ENCODE data around the gene CYP4A22.

DNA sequence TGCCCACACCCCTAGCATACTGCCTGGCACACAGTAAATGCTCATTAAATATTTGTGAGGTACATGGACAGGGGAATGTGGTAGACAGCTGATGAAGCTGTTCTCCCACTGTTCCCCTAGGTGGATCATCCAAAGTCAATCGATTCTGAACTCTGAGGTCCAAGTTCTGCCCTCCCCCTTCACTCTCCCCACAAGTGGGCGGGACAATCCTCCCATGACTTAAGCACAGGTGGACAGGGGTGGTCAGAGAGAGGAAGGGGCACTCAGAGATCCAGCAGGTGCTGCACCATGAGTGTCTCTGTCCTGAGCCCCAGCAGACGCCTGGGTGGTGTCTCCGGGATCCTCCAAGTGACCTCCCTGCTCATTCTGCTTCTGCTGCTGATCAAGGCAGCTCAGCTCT is at the start of gene CYP4A22:
- TF ChIP-seq, protein P1, sequence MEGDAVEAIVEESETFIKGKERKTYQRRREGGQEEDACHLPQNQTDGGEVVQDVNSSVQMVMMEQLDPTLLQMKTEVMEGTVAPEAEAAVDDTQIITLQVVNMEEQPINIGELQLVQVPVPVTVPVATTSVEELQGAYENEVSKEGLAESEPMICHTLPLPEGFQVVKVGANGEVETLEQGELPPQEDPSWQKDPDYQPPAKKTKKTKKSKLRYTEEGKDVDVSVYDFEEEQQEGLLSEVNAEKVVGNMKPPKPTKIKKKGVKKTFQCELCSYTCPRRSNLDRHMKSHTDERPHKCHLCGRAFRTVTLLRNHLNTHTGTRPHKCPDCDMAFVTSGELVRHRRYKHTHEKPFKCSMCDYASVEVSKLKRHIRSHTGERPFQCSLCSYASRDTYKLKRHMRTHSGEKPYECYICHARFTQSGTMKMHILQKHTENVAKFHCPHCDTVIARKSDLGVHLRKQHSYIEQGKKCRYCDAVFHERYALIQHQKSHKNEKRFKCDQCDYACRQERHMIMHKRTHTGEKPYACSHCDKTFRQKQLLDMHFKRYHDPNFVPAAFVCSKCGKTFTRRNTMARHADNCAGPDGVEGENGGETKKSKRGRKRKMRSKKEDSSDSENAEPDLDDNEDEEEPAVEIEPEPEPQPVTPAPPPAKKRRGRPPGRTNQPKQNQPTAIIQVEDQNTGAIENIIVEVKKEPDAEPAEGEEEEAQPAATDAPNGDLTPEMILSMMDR (IDR thresholded peaks at IDR 0.05): no peak
- no peak for TF ChIP-seq POLR2A (IDR thresholded peaks at IDR 0.05)
